ENCODE measurements around the gene DTX3. TPM values are rescaled to one million over a fixed set of nuclear protein-coding genes. Genes with fewer than 3 reads are reported as not detected.

DTX3 gene
- total and polyA plus RNA-seq, 10 donors = 13.7 to 30.7 (median 21.6) TPM

GRCh38 chr12:57583008-57583831 is 21.4 kb upstream of the DTX3 start:
- intact Hi-C loops (cut with DNase I; ENCODE audit: low total_unique reads) = loop anchor here (5.0 kb wide), 1 partner anchor 39 kb away; no protein-coding TSS in a partner anchor
- peaks cover 0 to 46% (median 0%) of the 10 kb centered on the region in 7 donors for H3K27me3 ChIP-seq (replicated peaks in 1 of 7)
- WGBS, 5 donors = 42 to 52% (median 47%) methylated on average over 13 of the region's 13 CpGs

GRCh38 chr12:57584050-57584449 is 20.6 kb upstream of the DTX3 start:
- 98 to 100% (median 100%) methylated on average over 2 of the region's 2 CpGs for WGBS, 5 donors
- H3K9me3 ChIP-seq = no peaks in the 10 kb centered on the region
- H3K4me3 ChIP-seq = no peak overlapping the region
- no peak for TF ChIP-seq POLR2AphosphoS5 (IDR thresholded peaks at IDR 0.05)
- TF ChIP-seq CTCF (IDR thresholded peaks at IDR 0.05 in 8 of 11, conservative IDR thresholded peaks at IDR 0.05 in 3 of 11) = no peak
- H3K27me3 ChIP-seq (replicated peaks in 1 of 7) = peaks cover 0 to 50% (median 0%) of the 10 kb centered on the region in 7 donors
- H3K36me3 ChIP-seq = no peaks in the 10 kb centered on the region
- intact Hi-C loops (cut with DNase I; ENCODE audit: low total_unique reads) = loop anchor here (5.0 kb wide), 1 partner anchor 38 kb away; no protein-coding TSS in a partner anchor
- no peak for DNase-seq
- peaks cover 0 to 13% (median 3%) of the 10 kb centered on the region in 6 donors for H3K4me1 ChIP-seq
- no peak overlapping the region for H3K27ac ChIP-seq

More at GRCh38 chr12:57583008-57583831, 21.4 kb upstream of the DTX3 start:
- no peak for DNase-seq
- Histone ChIP-seq H3K36me3 (no peaks in the 10 kb centered on the region), H3K4me1 (peaks cover 0 to 13% (median 3%) of the 10 kb centered on the region in 6 donors), H3K9me3 (no peaks in the 10 kb centered on the region), H3K4me3 (no peak overlapping the region), H3K27ac (no peak overlapping the region)
- TF ChIP-seq CTCF (IDR thresholded peaks at IDR 0.05 in 8 of 11, conservative IDR thresholded peaks at IDR 0.05 in 3 of 11) (peak; percentile 94 to 97 (median 95)), POLR2AphosphoS5 (IDR thresholded peaks at IDR 0.05) (peak in 1 of 3 donors; percentile 21), POLR2A (IDR thresholded peaks at IDR 0.05) (no peak)

- no peaks in the 10 kb centered on the region for H3K9me3 ChIP-seq
- no peak overlapping the region for H3K27ac ChIP-seq
- intact Hi-C loops (cut with DNase I; ENCODE audit: low total_unique reads) = loop anchor here (5.0 kb wide), 1 partner anchor 38 kb away; no protein-coding TSS in a partner anchor
- H3K36me3 ChIP-seq = no peaks in the 10 kb centered on the region
- TF ChIP-seq POLR2A (IDR thresholded peaks at IDR 0.05) = no peak
- peaks cover 0 to 13% (median 3%) of the 10 kb centered on the region in 6 donors for H3K4me1 ChIP-seq
- H3K4me3 ChIP-seq = no peak overlapping the region
- H3K27me3 ChIP-seq (replicated peaks in 1 of 7) = peaks cover 0 to 50% (median 0%) of the 10 kb centered on the region in 7 donors
- no peak for DNase-seq
Observed at GRCh38 chr12:57584690-57585089, 19.9 kb upstream of the DTX3 start.

- no peak for DNase-seq
- Histone ChIP-seq H3K27ac (no peak overlapping the region), H3K27me3 (replicated peaks in 1 of 7) (peaks cover 0 to 50% (median 0%) of the 10 kb centered on the region in 7 donors), H3K36me3 (no peaks in the 10 kb centered on the region), H3K9me3 (no peaks in the 10 kb centered on the region), H3K4me3 (no peak overlapping the region), H3K4me1 (peaks cover 0 to 14% (median 5%) of the 10 kb centered on the region in 6 donors)
- TF ChIP-seq POLR2AphosphoS5 (IDR thresholded peaks at IDR 0.05) (no peak), POLR2A (IDR thresholded peaks at IDR 0.05) (no peak), CTCF (IDR thresholded peaks at IDR 0.05 in 8 of 11, conservative IDR thresholded peaks at IDR 0.05 in 3 of 11) (no peak)
- intact Hi-C loops (cut with DNase I; ENCODE audit: low total_unique reads) = no loop called here
- 74 to 86% (median 81%) methylated on average over 2 of the region's 2 CpGs for WGBS, 5 donors
Observed at GRCh38 chr12:57585156-57585555, 19.5 kb upstream of the DTX3 start.
